DND-41 (cell line): ENCODE results near the gene WDTC1.

ENCODE experiments used
- CTCF ChIP-seq: IDR thresholded peaks from 2 replicates; pipeline ENCODE4 v1.5.1; 2012; ENCODE audit warnings: borderline replicate concordance, low read length, moderate library complexity, mild to moderate bottlenecking; ENCODE audit not compliant: poor library complexity, severe bottlenecking; ENCODE audit errors: extremely low read depth
- EZH2 ChIP-seq: IDR thresholded peaks from 3 replicates; pipeline ENCODE4 v1.6.1; 2012; ENCODE audit warnings: borderline replicate concordance, low read depth, mild to moderate bottlenecking, moderate library complexity, low read length, inconsistent platforms; ENCODE audit not compliant: severe bottlenecking

GRCh38 chr1:27233667-27234048, 774 bp upstream of the WDTC1 start:
- TF ChIP-seq EZH2 (no peak), CTCF (no peak)
